Activated CD8-positive, alpha-beta memory T cell treated with anti-CD3 and anti-CD28 coated beads, Interleukin-2, amount 50 U/mL, for 24 hours (primary cell): ENCODE data around the gene TGFBRAP1.
"Not testable (repeated sequence)": the region's sequence is repeated elsewhere in the genome, so short reads cannot be mapped to it uniquely, and the experiment has no call there.

Experiments
- DNase-seq: peaks from one replicate; pipeline ENCODE4 v3.0.0-alpha.2; 2020; ENCODE audit errors: extremely low read depth

Gene TGFBRAP1

DNA sequence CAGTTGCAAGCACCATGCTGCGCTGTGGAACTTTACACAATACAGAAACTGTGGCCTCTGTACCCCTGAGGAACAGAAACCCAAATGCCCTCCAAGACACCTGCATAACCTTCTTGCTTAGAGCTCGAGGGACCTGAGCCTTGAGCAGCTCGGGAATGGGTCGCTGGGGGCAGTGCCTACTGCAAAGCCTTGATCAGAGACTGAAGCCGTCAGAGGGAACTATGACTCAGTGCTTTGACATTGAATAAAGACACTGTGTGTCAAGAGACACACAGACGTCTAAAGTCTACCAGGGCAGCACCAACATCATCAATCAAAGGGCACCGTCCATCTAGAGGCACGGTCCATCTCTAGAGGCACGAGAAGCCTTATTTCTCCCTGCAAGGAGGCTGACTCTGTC, 57.4 kb downstream of the TGFBRAP1 start:
- DNase-seq: no peak

DNA sequence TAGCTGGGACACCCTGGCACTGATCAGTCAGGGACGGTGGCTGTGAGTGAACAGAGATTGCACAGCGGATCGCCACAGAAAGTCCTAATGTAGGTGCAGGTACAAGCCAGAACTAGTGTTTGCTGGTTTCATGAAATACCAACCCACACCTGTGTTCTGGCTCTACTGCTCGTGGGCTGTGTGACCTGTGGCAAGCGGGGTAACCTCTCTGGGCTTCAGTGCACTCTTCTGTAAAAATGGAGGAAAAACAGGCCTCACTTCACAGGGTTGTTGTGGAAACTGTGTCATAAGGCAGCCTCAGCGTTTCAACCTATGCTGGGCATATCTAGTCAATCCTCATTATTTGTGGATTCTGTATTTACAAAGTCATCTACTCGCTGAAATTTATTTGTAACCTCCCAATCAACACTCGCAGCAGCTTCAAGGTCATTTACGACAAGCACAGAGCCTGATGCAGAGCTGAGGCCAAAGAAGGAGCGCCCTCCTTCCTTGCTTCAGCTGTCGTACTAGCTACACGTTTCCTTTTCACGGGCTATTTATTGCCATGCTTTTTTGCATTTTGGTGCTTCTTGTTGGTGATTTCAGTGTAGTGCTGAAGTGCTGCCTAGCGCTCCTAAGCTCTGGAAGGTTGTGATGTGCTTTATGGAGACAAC, 58.0 kb downstream of the TGFBRAP1 start:
- DNase-seq: no peak

DNA sequence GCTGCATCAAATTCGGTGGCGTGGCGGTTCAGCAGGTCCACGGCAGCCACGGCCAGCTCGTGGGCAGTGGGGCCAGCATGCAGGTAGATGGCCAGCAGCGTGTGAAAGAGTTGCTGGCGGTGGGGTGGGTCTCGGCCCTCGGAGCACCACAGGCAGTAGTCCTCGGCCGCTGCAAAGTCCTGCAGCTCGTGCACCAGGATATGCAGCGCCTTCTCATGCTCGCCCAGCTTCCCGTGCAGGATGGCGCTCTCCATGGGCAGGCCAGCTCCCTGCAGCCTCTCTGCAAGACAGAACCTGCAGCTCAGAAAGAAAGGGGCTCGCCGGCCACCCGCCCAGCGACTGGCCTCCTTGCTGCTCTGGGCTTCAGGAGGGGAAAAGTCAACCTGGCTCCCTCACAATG, 60.1 kb downstream of the TGFBRAP1 start:
- no peak for DNase-seq

DNA sequence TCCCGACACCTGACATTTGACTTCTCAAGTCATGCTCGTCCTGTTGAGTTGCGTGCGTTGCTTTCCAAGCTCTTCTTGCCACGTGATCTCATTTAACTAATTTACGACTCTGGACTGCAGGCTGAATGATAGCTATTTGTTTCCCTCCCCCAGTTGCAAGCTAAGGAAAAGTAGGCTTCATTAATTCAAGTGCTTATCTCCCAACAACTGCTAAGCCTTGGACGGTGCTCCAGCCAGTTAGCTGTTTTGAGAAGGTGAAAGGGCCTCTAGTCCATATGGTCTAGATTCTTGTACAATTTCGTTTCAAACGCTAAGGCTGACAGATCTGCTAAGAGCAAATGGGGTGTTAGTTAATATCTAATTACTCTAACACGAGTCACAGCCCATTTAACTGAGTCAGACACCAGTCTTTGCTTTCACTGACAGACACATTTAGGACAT, 66.9 kb downstream of the TGFBRAP1 start:
- DNase-seq: no peak

DNA sequence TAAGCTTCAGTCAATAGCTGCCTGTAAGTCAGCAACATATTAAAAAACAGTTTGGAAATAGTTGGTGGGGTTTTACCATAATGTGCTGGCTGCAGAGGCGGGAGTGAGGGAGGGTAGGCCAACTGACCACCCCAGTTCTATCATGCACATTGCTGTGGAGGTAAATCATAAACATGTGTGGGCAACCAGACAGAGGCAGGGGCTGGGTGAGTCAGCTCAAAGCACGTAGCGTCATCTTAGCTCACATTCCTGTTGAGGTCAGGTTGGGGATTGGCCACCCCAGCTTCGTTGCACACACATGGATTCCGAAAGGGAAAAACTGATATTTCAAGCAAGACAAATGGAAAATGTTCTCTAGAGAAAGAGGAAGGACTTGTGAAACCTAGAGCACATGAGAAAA, 68.5 kb downstream of the TGFBRAP1 start:
- no peak for DNase-seq

DNA sequence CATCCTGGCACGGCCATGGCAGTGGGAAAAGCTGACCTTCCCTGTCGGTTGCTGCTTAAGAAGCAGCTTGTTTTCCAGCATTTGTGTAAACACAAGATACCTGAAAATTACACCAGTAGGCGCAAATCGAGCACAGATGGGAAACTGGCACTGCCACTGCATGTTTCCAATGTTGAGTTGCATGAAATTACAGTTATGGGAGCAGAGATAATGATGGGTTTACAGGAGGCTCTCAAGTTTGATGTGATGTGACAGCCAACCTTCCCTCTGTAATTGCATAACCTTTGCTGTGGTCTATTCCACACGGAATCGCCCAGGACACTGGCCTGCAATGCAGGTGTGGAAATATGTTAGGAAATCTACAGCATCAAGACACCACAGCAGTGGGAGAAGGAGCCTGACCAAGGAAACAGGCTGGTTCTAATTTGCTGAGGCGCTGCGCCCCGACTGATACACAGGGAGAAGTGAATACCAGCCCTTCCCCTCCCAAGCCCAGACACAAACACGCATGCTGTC, 70.6 kb downstream of the TGFBRAP1 start:
- no peak for DNase-seq

DNA sequence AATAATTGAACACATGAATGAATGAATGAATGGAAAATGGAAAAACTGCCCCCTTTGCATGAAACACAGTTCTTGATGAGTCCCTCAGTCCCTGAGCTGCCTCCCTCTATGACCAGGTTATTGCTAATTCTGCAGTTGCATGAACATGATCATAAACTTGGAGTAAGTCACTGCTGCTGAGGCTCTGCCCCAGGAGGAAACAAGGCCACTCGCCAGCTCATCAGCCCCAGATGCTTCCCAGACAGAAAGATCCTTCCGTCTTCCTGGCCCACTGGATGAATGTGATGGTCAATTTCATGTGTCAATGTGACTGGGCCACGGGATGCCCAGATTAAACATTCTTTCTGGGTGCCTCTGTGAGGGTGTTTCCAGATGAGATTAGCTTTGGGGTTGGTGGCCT, 71.6 kb downstream of the TGFBRAP1 start:
- DNase-seq: no peak

DNA sequence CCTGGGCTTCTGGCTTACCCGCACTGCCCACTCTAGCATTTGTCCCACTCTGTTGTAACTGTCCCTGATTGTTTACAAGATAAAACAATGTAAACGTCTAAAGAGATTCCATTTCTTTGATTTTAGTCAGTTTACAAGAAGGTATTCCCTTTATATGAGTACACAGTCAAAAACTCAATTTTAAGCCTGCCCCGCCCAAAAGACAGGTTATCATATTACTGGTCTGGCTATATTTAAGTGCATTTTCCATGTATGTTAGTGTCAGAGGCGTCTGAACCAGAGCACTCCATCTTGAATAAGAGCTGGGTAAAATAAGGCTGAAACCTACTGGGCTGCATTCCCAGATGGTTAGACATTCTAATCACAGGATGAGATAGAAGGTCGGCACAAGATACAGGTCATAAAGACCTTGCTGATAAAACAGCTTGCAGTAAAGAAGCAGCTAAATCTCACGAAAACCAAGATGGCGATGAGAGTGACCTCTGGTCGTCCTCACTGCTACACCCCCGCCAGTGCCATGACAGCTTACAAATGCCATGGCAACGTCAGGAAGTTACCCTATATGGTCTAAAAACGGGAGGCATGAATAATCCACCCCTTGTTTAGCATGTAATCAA, 73.0 kb downstream of the TGFBRAP1 start:
- DNase-seq: no peak

DNA sequence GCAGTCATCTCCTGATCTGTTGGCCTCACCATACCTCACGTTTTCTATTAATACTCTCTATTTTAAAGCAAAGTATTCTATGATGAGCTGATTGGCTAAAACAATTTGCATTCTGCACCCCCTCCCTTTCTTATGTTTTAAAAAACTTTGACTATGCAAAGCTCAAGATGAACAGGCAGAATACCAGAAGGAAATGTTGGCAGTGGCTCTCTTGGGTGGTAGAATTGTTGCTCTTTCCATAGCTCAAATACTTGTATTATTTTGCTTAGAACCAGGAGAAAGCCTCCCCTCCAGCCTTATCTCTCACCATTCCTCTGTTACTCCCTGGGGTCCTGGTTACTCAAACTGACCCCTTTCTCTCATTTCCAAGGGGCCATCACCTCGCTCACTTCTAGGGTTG, 73.6 kb downstream of the TGFBRAP1 start:
- no peak for DNase-seq

DNA sequence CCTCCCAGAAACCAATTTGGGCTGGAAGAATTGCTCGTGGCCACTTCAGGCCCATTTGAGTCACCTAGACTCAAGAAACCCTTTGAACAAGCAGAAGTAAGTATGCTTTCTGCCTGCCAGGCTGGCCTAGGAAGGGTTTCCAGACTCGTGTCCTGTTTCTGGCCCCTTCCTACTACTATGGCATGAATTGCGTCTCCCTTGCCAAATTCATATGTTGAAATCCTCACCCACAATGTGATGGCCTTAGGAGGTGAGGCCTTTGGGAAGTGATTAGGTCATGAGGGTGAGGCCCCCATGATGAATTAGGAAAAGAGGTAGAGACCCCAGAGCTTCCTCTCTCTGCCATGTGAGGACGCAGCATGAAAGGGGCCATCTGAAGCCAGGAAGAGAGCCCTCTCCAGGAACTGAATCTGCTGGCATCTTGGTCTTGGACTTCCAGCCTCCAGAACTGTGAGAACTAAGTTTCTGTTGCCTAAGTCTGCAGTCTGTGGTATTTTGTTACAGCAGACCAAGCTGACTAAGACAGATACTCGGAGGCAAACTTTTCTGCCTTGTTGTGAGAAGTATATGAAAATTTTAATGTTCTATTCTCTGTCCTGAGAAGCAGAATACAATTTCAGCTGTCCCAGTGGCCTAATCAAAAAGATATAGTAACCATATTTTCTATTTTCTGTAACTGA, 74.9 kb downstream of the TGFBRAP1 start:
- DNase-seq: no peak

DNA sequence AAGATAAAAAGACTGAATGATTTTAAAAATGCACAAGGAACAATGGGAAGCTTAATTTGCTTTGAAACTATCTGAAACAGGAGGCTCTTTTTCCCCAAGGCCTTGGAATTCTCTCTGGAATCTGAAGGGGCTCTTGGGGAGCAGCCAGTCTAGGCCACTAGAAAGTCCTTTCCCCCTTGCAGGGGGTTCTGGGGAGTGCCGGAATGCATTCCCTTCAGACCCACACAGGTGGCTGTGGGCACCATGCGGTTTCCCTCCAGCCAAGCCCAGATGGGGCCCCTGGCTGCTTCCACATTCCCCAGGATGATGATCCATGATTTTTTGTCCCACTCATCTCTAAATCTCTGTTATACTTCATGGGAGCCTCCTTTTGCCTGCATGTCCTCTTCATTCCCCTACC, 77.3 kb downstream of the TGFBRAP1 start:
- DNase-seq: no peak

DNA sequence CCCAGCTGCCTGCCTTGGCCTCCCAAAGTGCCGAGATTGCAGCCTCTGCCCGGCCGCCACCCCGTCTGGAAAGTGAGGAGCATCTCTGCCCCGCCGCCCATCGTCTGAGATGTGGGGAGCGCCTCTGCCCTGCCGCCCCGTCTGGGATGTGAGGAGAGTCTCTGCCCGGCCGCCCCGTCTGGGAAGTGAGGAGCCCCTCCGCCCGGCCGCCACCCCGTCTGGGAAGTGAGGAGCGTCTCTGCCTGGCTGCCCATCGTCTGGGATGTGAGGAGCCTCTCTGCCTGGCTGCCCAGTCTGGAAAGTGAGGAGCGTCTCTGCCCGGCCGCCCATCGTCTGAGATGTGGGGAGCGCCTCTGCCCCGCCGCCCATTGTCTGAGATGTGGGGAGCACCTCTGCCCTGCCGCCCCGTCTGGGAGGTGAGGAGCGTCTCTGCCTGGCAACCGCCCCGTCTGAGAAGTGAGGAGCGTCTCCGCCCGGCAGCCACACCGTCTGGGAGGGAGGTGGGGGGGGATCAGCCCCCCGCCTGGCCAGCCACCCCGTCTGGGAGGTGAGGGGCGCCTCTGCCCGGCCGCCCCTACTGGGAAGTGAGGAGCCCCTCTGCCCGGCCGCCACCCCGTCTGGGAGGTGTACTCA, 78.4 kb downstream of the TGFBRAP1 start:
- not testable (repeated sequence) for DNase-seq

DNA sequence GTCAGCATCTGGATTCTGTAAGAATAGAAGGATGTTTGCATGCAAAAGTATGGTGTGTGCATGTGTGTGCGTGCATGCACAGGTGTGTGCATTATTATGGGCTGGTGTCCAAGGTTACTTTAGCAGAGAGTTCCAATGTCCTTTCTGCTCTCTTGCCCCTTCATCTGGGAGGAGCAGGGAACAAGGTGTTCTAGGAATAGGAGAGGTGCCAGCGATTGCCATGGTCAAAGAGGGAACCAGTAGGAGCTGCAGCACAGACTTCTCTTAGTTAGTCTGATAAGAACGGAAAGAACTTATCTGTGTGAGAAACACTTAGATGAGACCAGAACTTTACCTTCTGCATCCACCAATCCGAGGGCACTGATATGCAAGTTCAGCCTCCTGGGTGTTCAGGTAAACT, 79.6 kb downstream of the TGFBRAP1 start:
- no peak for DNase-seq

DNA sequence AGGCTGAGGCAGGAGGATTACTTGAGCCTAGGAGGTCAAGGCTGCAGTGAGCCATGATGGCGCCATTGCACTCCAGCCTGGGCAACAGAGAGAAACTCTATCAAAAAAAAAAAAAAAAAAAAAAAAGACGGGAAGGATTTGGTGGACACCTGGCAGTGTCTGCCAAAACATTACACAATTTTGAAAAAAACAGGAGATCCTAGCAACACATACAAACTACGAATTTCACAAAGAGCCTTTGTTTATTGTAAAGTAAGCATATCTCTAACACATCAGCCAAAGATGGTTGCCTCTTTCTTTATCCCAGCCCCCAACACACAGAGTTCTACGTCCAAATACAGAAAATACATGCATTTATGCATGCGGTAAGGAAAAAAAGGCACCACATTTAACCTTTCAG, 80.4 kb downstream of the TGFBRAP1 start:
- no peak for DNase-seq

DNA sequence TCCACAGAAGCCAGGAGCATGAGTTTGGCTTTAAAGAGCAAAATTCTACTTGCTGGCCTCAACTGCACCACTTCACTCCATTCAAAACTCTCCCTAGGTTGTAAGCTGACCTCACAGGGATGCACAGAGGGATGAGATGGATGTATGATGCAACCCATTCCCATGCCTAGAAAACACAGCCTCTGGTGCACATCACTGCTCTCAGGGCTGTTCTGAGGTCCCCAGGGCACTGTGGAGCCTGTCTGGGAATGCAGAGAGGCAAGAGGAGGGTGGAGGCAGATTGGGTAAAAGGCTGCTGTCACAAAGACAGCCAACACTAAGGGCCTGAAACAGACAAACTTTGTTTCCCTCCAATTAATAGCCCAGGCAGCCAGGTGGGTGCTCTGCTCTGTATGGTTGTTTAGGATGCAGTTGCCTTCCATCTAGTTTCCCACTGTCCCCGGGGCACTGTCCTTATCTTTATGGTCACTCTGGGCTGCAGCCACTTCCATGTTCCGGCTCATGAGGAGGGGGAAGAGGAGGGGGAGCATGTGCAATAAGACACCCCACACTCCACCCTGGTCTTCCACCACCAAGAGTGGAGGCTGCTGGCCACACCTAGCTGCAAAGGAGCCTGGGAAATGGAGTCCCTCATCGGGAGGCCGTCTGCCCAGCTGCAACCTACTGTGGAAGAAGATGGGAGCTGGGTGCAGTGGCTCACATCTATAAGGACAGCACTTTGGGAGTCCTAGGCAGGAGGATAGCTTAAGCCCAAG, 81.0 kb downstream of the TGFBRAP1 start:
- DNase-seq: no peak

DNA sequence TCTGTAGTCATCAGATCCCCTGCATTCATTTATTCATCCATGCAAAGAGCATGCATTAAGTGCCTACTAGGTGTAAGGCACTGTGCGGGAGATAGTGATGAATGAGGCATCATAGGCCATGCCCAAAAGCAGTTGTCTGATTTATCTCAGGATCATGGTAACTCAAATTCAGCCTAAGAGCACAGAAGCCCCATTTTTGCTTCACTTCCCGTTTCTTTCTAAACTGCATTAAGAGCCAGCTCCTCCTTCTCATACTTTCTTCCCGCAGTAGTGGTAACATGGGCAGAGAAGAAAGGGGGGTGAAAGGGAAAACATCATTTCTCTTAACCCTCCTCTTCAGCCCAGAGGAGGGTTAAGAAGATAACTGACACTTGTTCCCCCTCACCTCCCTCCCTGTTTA, 85.1 kb downstream of the TGFBRAP1 start:
- no peak for DNase-seq

DNA sequence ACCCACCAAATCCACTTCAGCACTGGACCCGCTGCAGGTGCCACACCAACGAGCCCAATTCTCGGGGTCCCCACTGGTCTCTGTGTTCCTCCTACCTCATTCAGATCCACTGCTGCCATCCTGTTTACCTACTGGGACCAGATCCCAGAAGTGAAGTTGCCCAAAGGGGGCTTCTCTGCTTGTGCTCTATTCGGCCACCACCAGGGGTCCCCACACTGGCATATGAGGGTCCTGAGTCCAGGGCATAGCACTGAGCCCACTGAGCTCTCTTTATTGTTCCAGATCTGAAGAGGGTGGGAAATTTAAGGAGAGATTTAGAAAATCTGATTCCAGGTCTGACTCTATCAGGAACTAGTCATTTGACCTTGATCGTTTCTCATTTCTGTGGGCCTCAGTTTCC, 85.6 kb downstream of the TGFBRAP1 start:
- DNase-seq: no peak

DNA sequence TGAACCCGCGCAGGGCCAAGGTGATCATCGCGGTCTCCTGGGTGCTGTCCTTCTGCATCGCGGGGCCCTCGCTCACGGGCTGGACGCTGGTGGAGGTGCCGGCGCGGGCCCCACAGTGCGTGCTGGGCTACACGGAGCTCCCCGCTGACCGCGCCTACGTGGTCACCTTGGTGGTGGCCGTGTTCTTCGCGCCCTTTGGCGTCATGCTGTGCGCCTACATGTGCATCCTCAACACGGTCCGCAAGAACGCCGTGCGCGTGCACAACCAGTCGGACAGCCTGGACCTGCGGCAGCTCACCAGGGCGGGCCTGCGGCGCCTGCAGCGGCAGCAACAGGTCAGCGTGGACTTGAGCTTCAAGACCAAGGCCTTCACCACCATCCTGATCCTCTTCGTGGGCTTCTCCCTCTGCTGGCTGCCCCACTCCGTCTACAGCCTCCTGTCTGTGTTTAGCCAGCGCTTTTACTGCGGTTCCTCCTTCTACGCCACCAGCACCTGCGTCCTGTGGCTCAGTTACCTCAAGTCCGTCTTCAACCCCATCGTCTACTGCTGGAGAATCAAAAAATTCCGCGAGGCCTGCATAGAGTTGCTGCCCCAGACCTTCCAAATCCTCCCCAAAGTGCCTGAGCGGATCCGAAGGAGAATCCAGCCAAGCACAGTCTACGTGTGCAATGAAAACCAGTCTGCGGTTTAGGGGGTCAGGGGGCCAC, 87.1 kb downstream of the TGFBRAP1 start:
- no peak for DNase-seq

DNA sequence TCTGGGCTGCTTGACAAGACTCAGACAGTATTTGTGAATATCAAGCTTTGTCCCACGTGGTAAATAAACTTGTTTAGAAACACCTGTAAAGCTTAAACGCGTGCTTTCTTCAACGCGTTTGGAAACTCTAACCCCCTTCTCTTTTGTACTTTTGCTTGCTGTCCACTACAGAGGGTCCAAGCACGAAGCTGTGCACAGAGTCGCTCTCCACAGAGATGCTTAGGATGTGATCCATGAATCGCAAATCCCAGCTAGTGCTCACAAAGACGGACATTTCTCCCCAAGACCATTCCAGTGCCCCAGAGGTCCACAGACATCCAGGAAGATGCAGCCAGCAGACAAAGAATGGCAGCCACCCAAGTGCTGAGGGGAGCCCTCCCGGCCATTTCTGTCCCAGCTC, 88.1 kb downstream of the TGFBRAP1 start, which contains the start of gene GPR45:
Gene GPR45, plus strand, starts transcription at position 301 of the 400 bp plus-strand sequence. CDS start 116 bp downstream, outside the sequence.
- no peak for DNase-seq

DNA sequence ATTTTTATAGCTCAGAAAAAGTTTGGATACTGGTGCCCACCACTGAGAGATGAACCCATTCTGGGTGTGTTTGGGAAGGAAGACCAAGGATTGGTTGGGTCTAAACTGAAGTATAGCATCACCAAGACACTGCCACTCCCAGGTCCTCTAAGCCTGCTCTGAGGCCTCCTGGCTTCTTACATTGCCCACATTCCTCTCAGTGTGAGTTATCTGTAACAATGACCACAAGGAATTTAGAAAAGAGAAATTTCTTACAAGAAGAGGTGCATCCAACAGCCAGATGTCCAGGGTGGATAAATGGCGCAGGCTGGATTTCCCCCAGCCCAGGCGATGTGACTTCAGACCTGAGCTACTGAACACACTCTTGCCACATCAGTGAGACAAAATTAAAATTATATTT, 89.6 kb downstream of the TGFBRAP1 start:
- no peak for DNase-seq

DNA sequence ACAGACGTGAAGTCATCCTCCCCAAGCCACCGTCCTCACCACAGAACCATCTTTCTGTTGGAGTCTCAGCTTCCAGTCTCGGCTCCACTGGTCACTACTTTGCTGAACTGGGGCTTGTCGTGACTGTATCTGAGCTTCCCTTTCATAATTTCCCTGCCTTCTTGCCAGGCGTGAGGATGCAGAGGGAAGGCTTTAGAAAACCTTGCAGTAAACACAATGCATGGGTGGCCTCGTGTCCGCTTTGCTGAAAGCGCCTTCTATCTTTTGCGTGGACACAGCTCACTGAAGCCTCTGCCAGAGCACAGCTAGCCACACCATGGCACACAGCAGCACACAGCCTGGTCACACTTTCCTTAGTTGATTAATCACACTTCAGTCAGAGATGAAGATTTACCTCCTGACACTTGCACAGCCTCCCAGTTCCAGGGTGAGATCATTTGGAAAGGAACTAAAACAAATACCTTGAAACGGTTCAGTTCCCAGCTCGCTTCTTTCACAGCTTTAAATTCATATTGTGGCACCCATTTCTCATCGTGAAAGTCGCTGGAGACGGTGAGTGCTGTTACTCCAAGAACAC, 90.8 kb downstream of the TGFBRAP1 start:
- DNase-seq: no peak
